H9 (cell line): ENCODE measurements around the gene PTPRN2. TPM values are rescaled to one million over a fixed set of nuclear protein-coding genes. Genes with fewer than 3 reads are reported as not detected.

Experiments used
- DNase-seq: peaks from one replicate; pipeline ENCODE4 v3.0.0-alpha.2; 2017
- H2AFZ ChIP-seq: one replicate; pipeline ENCODE4 v1.6.1; 2013; ENCODE audit warnings: mild to moderate bottlenecking, low read length, control low read depth, moderate library complexity
- H2AK5ac ChIP-seq: 2 replicates; pipeline ENCODE4 v1.6.1; 2013; ENCODE audit warnings: low read length, control low read depth, mixed read lengths; ENCODE audit not compliant: insufficient read length
- H2BK120ac ChIP-seq: one replicate; pipeline ENCODE4 v1.6.1; 2013; ENCODE audit warnings: low read depth, mild to moderate bottlenecking, low read length, control low read depth, inconsistent platforms; ENCODE audit not compliant: poor library complexity, severe bottlenecking
- H2BK12ac ChIP-seq: 2 replicates; pipeline ENCODE4 v1.6.1; 2013; ENCODE audit warnings: low read length, control low read depth, mixed read lengths, low read depth; ENCODE audit not compliant: insufficient read length
- H2BK15ac ChIP-seq: 2 replicates; pipeline ENCODE4 v1.6.1; 2013; ENCODE audit warnings: low read depth, low read length, control low read depth
- H2BK20ac ChIP-seq: one replicate; pipeline ENCODE4 v1.6.1; 2013; ENCODE audit warnings: low read depth, mild to moderate bottlenecking, low read length, control low read depth, inconsistent platforms; ENCODE audit not compliant: poor library complexity, severe bottlenecking
- H2BK5ac ChIP-seq: 2 replicates; pipeline ENCODE4 v1.6.1; 2013; ENCODE audit warnings: low read length, control low read depth, mixed read lengths; ENCODE audit not compliant: insufficient read length
- H3K14ac ChIP-seq: 2 replicates; pipeline ENCODE4 v1.6.1; 2013; ENCODE audit warnings: low read length, control low read depth; ENCODE audit not compliant: insufficient read depth
- H3K18ac ChIP-seq: 2 replicates; pipeline ENCODE4 v1.6.1; 2013; ENCODE audit warnings: low read depth, mild to moderate bottlenecking, mixed read lengths, low read length, control low read depth; ENCODE audit not compliant: insufficient read length
- H3K23ac ChIP-seq: 2 replicates; pipeline ENCODE4 v1.6.1; 2013; ENCODE audit warnings: low read length, control low read depth, mixed read lengths, low read depth; ENCODE audit not compliant: insufficient read length
- H3K23me2 ChIP-seq: 2 replicates; pipeline ENCODE4 v1.6.1; 2013; ENCODE audit warnings: low read depth, mild to moderate bottlenecking, mixed read lengths, low read length, control low read depth; ENCODE audit not compliant: insufficient read length, poor library complexity, severe bottlenecking
- H3K27ac ChIP-seq: 2 replicates; pipeline ENCODE4 v1.5.1; 2013; ENCODE audit warnings: low read length, control low read depth, mixed read lengths, low read depth; ENCODE audit not compliant: insufficient read length
- H3K27me3 ChIP-seq: 2 replicates; pipeline ENCODE4 v1.6.1; 2013; ENCODE audit warnings: low read length, control low read depth, inconsistent platforms; ENCODE audit not compliant: insufficient read depth
- H3K4ac ChIP-seq: 2 replicates; pipeline ENCODE4 v1.6.1; 2013; ENCODE audit warnings: low read depth, mild to moderate bottlenecking, control low read depth, inconsistent platforms, low read length, moderate library complexity
- H3K4me1 ChIP-seq: 2 replicates; pipeline ENCODE4 v1.6.1; 2013; ENCODE audit warnings: low read length, control low read depth, inconsistent platforms; ENCODE audit not compliant: insufficient read depth
- H3K4me2 ChIP-seq: 2 replicates; pipeline ENCODE4 v1.6.1; 2013; ENCODE audit warnings: low read length, control low read depth, mixed read lengths; ENCODE audit not compliant: insufficient read length, insufficient read depth
- H3K56ac ChIP-seq: 2 replicates; pipeline ENCODE4 v1.6.1; 2013; ENCODE audit warnings: low read depth, mild to moderate bottlenecking, mixed read lengths, low read length, control low read depth; ENCODE audit not compliant: insufficient read length
- H3K79me1 ChIP-seq: 2 replicates; pipeline ENCODE4 v1.6.1; 2013; ENCODE audit warnings: low read depth, mild to moderate bottlenecking, moderate library complexity, low read length, control low read depth, inconsistent platforms; ENCODE audit not compliant: insufficient read depth, poor library complexity, severe bottlenecking
- H3K79me2 ChIP-seq: 2 replicates; pipeline ENCODE4 v1.6.1; 2013; ENCODE audit warnings: low read length, control low read depth, inconsistent platforms; ENCODE audit not compliant: insufficient read depth
- H3K9ac ChIP-seq: 2 replicates; pipeline ENCODE4 v1.6.1; 2013; ENCODE audit warnings: low read length, control low read depth, mixed read lengths; ENCODE audit not compliant: insufficient read length; ENCODE audit errors: extremely low read depth
- H3K9me3 ChIP-seq: one replicate; pipeline ENCODE4 v1.6.1; 2013; ENCODE audit warnings: low read depth, low read length, inconsistent platforms; ENCODE audit not compliant: control insufficient read depth
- H3T11ph ChIP-seq: one replicate; pipeline ENCODE4 v1.6.1; 2013; ENCODE audit warnings: mild to moderate bottlenecking, low read length, control low read depth, inconsistent platforms
- H4K20me1 ChIP-seq: one replicate; pipeline ENCODE4 v1.6.1; 2013; ENCODE audit not compliant: control insufficient read depth, insufficient read length, insufficient read depth
- H4K5ac ChIP-seq: 2 replicates; pipeline ENCODE4 v1.6.1; 2013; ENCODE audit warnings: low read depth, mild to moderate bottlenecking, mixed read lengths, low read length, control low read depth; ENCODE audit not compliant: insufficient read length
- H4K8ac ChIP-seq: replicated peaks from 2 replicates; pipeline ENCODE4 v1.6.1; 2013; ENCODE audit warnings: low read length, control low read depth, mixed read lengths, low read depth; ENCODE audit not compliant: insufficient read length
- H4K91ac ChIP-seq: 2 replicates; pipeline ENCODE4 v1.6.1; 2013; ENCODE audit warnings: low read depth, mild to moderate bottlenecking, moderate library complexity, mixed read lengths, low read length, control low read depth; ENCODE audit not compliant: insufficient read length
- H3K27ac Mint-ChIP-seq, 3 experiments: 2 replicates in 2 of 3; 3 replicates in 1 of 3; pipeline ENCODE4 v1.8.0; 2020 to 2021; ENCODE audit warnings: mixed read lengths in 3 of 3, mild to moderate bottlenecking in 1 of 3, moderate library complexity in 1 of 3
- H3K27me3 Mint-ChIP-seq: 2 replicates; pipeline ENCODE4 v1.8.0; 2021; ENCODE audit warnings: low read depth, mild to moderate bottlenecking, moderate library complexity, mixed read lengths
- H3K36me3 Mint-ChIP-seq, 3 experiments: 2 replicates in 2 of 3; 3 replicates in 1 of 3; pipeline ENCODE4 v1.8.0; 2020 to 2021; ENCODE audit warnings: low read depth in 3 of 3, mixed read lengths in 3 of 3; ENCODE audit not compliant: insufficient read depth in 1 of 3
- H3K4me1 Mint-ChIP-seq, 2 experiments: 2 replicates each; pipeline ENCODE4 v1.8.0; 2020; ENCODE audit warnings: mixed read lengths in 2 of 2
- H3K4me3 Mint-ChIP-seq, 2 experiments: 2 replicates in 1 of 2; 3 replicates in 1 of 2; pipeline ENCODE4 v1.8.0; 2020 to 2021; ENCODE audit warnings: mild to moderate bottlenecking in 2 of 2, mixed read lengths in 2 of 2, moderate library complexity in 1 of 2
- H3K9me3 Mint-ChIP-seq, 2 experiments: 2 replicates in 1 of 2; 3 replicates in 1 of 2; pipeline ENCODE4 v1.8.0; 2020; ENCODE audit warnings: mild to moderate bottlenecking in 2 of 2, mixed read lengths in 2 of 2, moderate library complexity in 1 of 2
- CTCF ChIP-seq: fragments of 200-600 bp; sonication (generic); conservative IDR thresholded peaks from 3 replicates; pipeline ENCODE4 v1.8.0; 2021; ENCODE audit warnings: antibody characterized with exemption, mild to moderate bottlenecking
- WGBS: extraction: QIAGEN DNeasy Blood & Tissue Kit; methylation state at CpG from one replicate; pipeline ENCODE4 v1.1.7; 2013; ENCODE audit warnings: missing lambda C conversion rate, low lambda C conversion rate, mixed read lengths; ENCODE audit not compliant: insufficient read length; ENCODE audit errors: extremely low coverage; 5-methylcytosine and 5-hydroxymethylcytosine counted together
- total RNA-seq: library from RNA; stranded (reverse); gene quantifications from 2 replicates; pipeline ENCODE4 v1.2.1, GENCODE V29; 2021

PTPRN2 gene
- total RNA-seq, 1 experiment from 2014 or later: 5.2 TPM

GRCh38 chr7:157603716-157604115, 983.9 kb downstream of the PTPRN2 start:
- Mint-ChIP-seq H3K36me3 (no peaks in the 10 kb centered on the region), H3K27me3 (peaks cover 97% of the 10 kb centered on the region), H3K4me1 (no peaks in the 10 kb centered on the region), H3K4me3 (no peak overlapping the region), H3K9me3 (no peaks in the 10 kb centered on the region), H3K27ac (no peak overlapping the region; a peak in 1 of 7 replicates)
- no peak overlapping the region for H4K91ac ChIP-seq
- H4K8ac ChIP-seq: no peak overlapping the region
- no peak overlapping the region for H4K5ac ChIP-seq
- H3K14ac ChIP-seq: no peak overlapping the region; the same call in 1 of the 2 replicates
- H2BK5ac ChIP-seq: no peak overlapping the region
- H3K27ac ChIP-seq: no peak overlapping the region
- no peak overlapping the region for H2BK15ac ChIP-seq
- no peaks in the 10 kb centered on the region for H3K79me1 ChIP-seq
- H2AFZ ChIP-seq: no peak overlapping the region
- H3K56ac ChIP-seq: no peak overlapping the region
- DNase-seq: no peak
- TF ChIP-seq CTCF: no peak
- no peak overlapping the region for H3T11ph ChIP-seq
- H3K18ac ChIP-seq: no peak overlapping the region
- H2AK5ac ChIP-seq: no peak overlapping the region
- no peaks in the 10 kb centered on the region for H3K9me3 ChIP-seq
- no CpG with 5 or more reads among the region's 21 CpGs for WGBS
- H4K20me1 ChIP-seq: peaks cover 2% of the 10 kb centered on the region
- H3K4me2 ChIP-seq: no peak overlapping the region
- H3K27me3 ChIP-seq: peaks cover 17% of the 10 kb centered on the region; the same call in 1 of the 2 replicates
- H3K79me2 ChIP-seq: no peaks in the 10 kb centered on the region
- no peak overlapping the region for H3K4ac ChIP-seq
- no peaks in the 10 kb centered on the region for H3K4me1 ChIP-seq
- no peaks in the 10 kb centered on the region for H3K23me2 ChIP-seq
- no peak overlapping the region for H2BK20ac ChIP-seq
- H3K9ac ChIP-seq: no peak overlapping the region
- no peak overlapping the region for H2BK12ac ChIP-seq
- no peak overlapping the region for H2BK120ac ChIP-seq
- no peak overlapping the region for H3K23ac ChIP-seq
